HFFc6 (cell line): ENCODE results near the gene SORBS2. TPM values are rescaled to one million over a fixed set of nuclear protein-coding genes. Genes with fewer than 3 reads are reported as not detected.
A peak's percentile ranks its signal among the peaks of the same experiment; 100 is the strongest.
"Not testable (repeated sequence)": the region's sequence is repeated elsewhere in the genome, so short reads cannot be mapped to it uniquely, and the experiment has no call there.

Source experiments
- DNase-seq: peaks from one replicate; pipeline ENCODE4 v3.0.0-alpha.2; 2018
- H3K27ac Mint-ChIP-seq: 2 replicates; pipeline ENCODE4 v1.8.0; 2020; ENCODE audit warnings: mild to moderate bottlenecking, mixed read lengths
- H3K27me3 Mint-ChIP-seq: 2 replicates; pipeline ENCODE4 v1.8.0; 2021; ENCODE audit warnings: mild to moderate bottlenecking, moderate library complexity, mixed read lengths; ENCODE audit not compliant: insufficient read depth
- H3K36me3 Mint-ChIP-seq: 2 replicates; pipeline ENCODE4 v1.8.0; 2021; ENCODE audit warnings: low read depth, mixed read lengths
- H3K4me1 Mint-ChIP-seq: 2 replicates; pipeline ENCODE4 v1.8.0; 2020; ENCODE audit warnings: low read depth, mixed read lengths
- H3K4me3 Mint-ChIP-seq: 2 replicates; pipeline ENCODE4 v1.8.0; 2020; ENCODE audit warnings: mild to moderate bottlenecking, moderate library complexity, mixed read lengths
- H3K9me3 Mint-ChIP-seq: 2 replicates; pipeline ENCODE4 v1.8.0; 2020; ENCODE audit warnings: mild to moderate bottlenecking, mixed read lengths
- long read RNA-seq: library from polyadenylated mRNA; unstranded; transcript quantifications from one replicate; pipeline ENCODE4 v2.0.0, GENCODE V29; 2019
- total RNA-seq, 6 experiments: library from RNA; stranded (reverse); fragmentation: NEBNext Ultra II Directional; extraction: Animal tissue kit (Norgen Biotek cat#: 25700); gene quantifications; 2 replicates in 1 of 6; 3 replicates in 5 of 6; pipeline ENCODE4 v1.2.3, GENCODE V29; 2021
- TF ChIP-seq, protein P1 (sequence below): fragments of 200-600 bp; sonication (generic); IDR thresholded peaks from 2 replicates; pipeline ENCODE4 v1.5.0; 2021; ENCODE audit warnings: antibody characterized with exemption, mild to moderate bottlenecking

The SORBS2 gene
- total RNA-seq: 1 to 10 TPM in 2 of 6 experiments, under 1 TPM in 4; 0.48 to 3.6 (median 0.72) TPM
- long read RNA-seq, partial matches to known transcripts: 1 of 3 reads
- long read RNA-seq, other reads (novel, unspliced or antisense): 2 of 3 reads

DNA sequence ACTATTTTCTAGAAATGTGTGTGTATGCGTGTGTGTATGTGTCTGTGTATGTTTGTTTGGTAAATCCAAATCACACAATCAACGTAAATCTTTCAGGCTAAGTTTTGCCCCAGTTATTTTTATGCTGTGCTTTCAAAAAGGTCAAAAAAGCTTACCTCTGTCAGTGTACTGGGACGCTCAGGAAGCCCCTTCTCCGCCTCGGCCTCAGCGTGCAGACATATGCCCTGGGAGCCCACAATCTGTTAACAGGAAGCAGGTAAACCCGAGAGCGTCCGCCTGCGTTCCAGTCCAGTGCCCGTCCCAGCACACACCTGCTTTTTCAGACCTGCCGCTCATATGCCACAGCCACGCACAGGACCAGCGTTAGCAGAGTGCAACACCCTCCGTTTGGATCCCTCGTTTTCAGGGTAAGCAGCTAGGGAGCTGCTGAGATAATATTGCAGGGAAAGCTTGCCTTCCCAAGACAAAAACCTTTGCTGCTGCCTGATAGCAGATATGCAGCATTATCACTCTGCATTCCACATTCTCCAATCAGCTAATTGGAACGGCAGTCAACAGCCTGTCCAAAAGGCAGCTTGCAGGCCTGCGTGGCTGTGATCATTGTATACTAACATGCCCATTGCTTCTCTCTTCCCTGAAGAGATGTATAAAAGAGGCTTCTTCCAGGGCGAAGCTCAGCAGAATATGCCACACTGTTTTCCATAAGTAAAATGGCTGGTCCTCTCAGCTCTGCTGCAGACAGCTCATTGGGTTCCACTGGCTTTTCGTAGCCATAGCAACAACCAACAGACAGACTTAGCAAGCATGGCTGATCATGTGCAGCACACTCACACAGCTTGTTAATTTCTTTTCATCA lies at the start of gene SORBS2:
SORBS2 (minus strand) TSS at position 686 of the 856 bp plus-strand sequence. CDS start 121,623 bp downstream, outside the sequence.
- DNase-seq: peak; percentile 28
- Mint-ChIP-seq H3K9me3 (no peaks in the 10 kb centered on the region), H3K4me1 (no peaks in the 10 kb centered on the region), H3K4me3 (no peak within 1 kb of the TSS), H3K36me3 (no peaks in the 10 kb centered on the region), H3K27ac (no peak within 1 kb of the TSS), H3K27me3 (peaks cover 17% of the 10 kb centered on the region)
- TF ChIP-seq, protein P1, sequence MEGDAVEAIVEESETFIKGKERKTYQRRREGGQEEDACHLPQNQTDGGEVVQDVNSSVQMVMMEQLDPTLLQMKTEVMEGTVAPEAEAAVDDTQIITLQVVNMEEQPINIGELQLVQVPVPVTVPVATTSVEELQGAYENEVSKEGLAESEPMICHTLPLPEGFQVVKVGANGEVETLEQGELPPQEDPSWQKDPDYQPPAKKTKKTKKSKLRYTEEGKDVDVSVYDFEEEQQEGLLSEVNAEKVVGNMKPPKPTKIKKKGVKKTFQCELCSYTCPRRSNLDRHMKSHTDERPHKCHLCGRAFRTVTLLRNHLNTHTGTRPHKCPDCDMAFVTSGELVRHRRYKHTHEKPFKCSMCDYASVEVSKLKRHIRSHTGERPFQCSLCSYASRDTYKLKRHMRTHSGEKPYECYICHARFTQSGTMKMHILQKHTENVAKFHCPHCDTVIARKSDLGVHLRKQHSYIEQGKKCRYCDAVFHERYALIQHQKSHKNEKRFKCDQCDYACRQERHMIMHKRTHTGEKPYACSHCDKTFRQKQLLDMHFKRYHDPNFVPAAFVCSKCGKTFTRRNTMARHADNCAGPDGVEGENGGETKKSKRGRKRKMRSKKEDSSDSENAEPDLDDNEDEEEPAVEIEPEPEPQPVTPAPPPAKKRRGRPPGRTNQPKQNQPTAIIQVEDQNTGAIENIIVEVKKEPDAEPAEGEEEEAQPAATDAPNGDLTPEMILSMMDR: no peak

- H3K4me3 Mint-ChIP-seq: no peak overlapping the region
- TF ChIP-seq, protein P1: no peak
- DNase-seq: no peak
- H3K27ac Mint-ChIP-seq: no peak overlapping the region; the same call in 1 of the 2 replicates
- H3K4me1 Mint-ChIP-seq: no peaks in the 10 kb centered on the region
- H3K9me3 Mint-ChIP-seq: peaks cover 20% of the 10 kb centered on the region
- peaks cover 11% of the 10 kb centered on the region for H3K27me3 Mint-ChIP-seq
- H3K36me3 Mint-ChIP-seq: peaks cover 16% of the 10 kb centered on the region
These were observed 47.1 kb upstream of the SORBS2 start for GRCh38 chr4:185859111-185859510.

- H3K27ac Mint-ChIP-seq, H3K4me1 Mint-ChIP-seq, H3K4me3 Mint-ChIP-seq, DNase-seq: not testable (repeated sequence)
- peaks cover 11% of the 10 kb centered on the region for H3K27me3 Mint-ChIP-seq
- peaks cover 16% of the 10 kb centered on the region for H3K36me3 Mint-ChIP-seq
- peaks cover 20% of the 10 kb centered on the region for H3K9me3 Mint-ChIP-seq
These were observed 45.6 kb upstream of the SORBS2 start for GRCh38 chr4:185857561-185857960.

- Mint-ChIP-seq H3K9me3 (peaks cover 20% of the 10 kb centered on the region), H3K27me3 (peaks cover 5% of the 10 kb centered on the region), H3K4me1 (no peaks in the 10 kb centered on the region), H3K36me3 (peaks cover 16% of the 10 kb centered on the region), H3K4me3 (no peak overlapping the region), H3K27ac (no peak overlapping the region)
- TF ChIP-seq, protein P1: no peak
- DNase-seq: no peak
These were observed 41.8 kb upstream of the SORBS2 start for GRCh38 chr4:185853841-185854240.

DNA sequence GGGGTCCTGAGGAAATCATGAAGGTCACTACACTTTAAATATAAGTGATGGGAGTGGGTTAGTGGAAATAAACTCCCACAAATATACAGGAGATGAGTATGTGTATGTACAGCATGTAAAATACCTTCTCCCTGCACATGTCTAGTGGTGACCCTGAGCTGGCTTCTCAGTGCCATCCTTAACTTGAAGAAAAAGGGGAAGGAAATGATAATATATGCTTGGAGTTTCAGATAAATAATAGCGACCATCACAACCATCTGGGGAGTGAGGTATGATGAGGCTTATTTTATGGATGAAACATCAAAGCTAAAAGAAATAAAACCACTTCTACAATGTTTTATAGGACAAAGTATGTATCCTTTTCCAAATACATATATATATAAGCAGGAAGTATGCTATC lies 41.0 kb upstream of the SORBS2 start:
- Mint-ChIP-seq H3K4me1 (peaks cover 2% of the 10 kb centered on the region), H3K36me3 (peaks cover 8% of the 10 kb centered on the region; the same call in 1 of the 2 replicates), H3K4me3 (no peak overlapping the region), H3K27ac (no peak overlapping the region), H3K9me3 (peaks cover 14% of the 10 kb centered on the region), H3K27me3 (peaks cover 5% of the 10 kb centered on the region)
- DNase-seq: no peak
- TF ChIP-seq, protein P1: no peak
